Kidney (tissue), 14 donors: ENCODE results near the gene ACADM. TPM values are rescaled to one million over a fixed set of nuclear protein-coding genes. Genes with fewer than 3 reads are reported as not detected.
A peak's percentile ranks its signal among the peaks of the same experiment; 100 is the strongest.

Experiments
- DNase-seq, 5 donors: peaks; one replicate each; pipeline ENCODE4 v3.0.0-alpha.2; 2013 to 2020
- FAIRE-seq: peaks from 2 replicates; lab custom pipeline; 2012; peaks lifted over from hg19 to GRCh38; lab: Jason Lieb, UNC
- H3K27ac ChIP-seq, 2 donors: one replicate each; pipeline ENCODE4 v1.7.0; 2013; ENCODE audit warnings: low read depth in 2 of 2, low read length in 2 of 2, inconsistent platforms in 1 of 2
- H3K27me3 ChIP-seq: one replicate; pipeline ENCODE4 v1.7.1; 2013; ENCODE audit warnings: low read length, inconsistent platforms; ENCODE audit not compliant: control insufficient read depth, insufficient read depth
- H3K36me3 ChIP-seq, 3 donors: one replicate each; pipeline versions ENCODE4 v1.7.0 to v1.7.1; 2013; ENCODE audit warnings: low read length in 3 of 3, control low read depth in 1 of 3, inconsistent platforms in 1 of 3; ENCODE audit not compliant: insufficient read depth in 3 of 3, control insufficient read depth in 2 of 3
- H3K4me1 ChIP-seq, 3 donors: one replicate each; pipeline versions ENCODE4 v1.7.0 to v1.7.1; 2013; ENCODE audit warnings: low read length in 3 of 3, inconsistent platforms in 1 of 3, low read depth in 1 of 3; ENCODE audit not compliant: control insufficient read depth in 2 of 3, insufficient read depth in 2 of 3
- H3K4me3 ChIP-seq, 3 donors: one replicate each; pipeline versions ENCODE4 v1.7.0 to v1.8.1; 2013; ENCODE audit warnings: low read length in 3 of 3, control low read depth in 1 of 3, inconsistent platforms in 1 of 3
- H3K9ac ChIP-seq, 3 donors: one replicate each; pipeline versions ENCODE4 v1.7.0 to v1.7.1; 2013; ENCODE audit warnings: low read length in 3 of 3, control low read depth in 1 of 3, inconsistent platforms in 1 of 3
- H3K9me3 ChIP-seq, 3 donors: one replicate each; pipeline versions ENCODE4 v1.7.0 to v1.7.1; 2013; ENCODE audit warnings: low read length in 3 of 3, control low read depth in 1 of 3, inconsistent platforms in 1 of 3; ENCODE audit not compliant: control insufficient read depth in 2 of 3, insufficient read depth in 1 of 3
- CTCF ChIP-seq: IDR thresholded peaks from 3 replicates; pipeline ENCODE4 v1.5.1; 2012; ENCODE audit warnings: mild to moderate bottlenecking, moderate library complexity, borderline replicate concordance; ENCODE audit not compliant: insufficient read depth; ENCODE audit errors: extremely low read depth
- intact Hi-C: fragments of 100-400 bp; cut with DNase I; formaldehyde crosslinking; loops from one replicate; pipeline ENCODE4 v1.11.1; 2022
- polyA plus RNA-seq: library from polyadenylated mRNA; stranded (reverse); fragments of 350-450 nt; fragmentation: Illumina TruSeq; extraction: RNeasy Lipid Tissue Mini Kit (QIAGEN cat#74804); gene quantifications from one replicate; pipeline ENCODE4 v1.2.3, GENCODE V29; 2014; ENCODE audit warnings: low read depth, low replicate concordance; ENCODE audit not compliant: insufficient read depth
- total RNA-seq: library from RNA; stranded (reverse); fragmentation: NEBNext Ultra II Directional; extraction: Animal tissue kit (Norgen Biotek cat#: 25700); gene quantifications from one replicate; pipeline ENCODE4 v1.2.1, GENCODE V29; 2021
- donor health status: control.
- donor health status: control.
- donor health status: control.
- donor health status: control.
- donor health status: control.
- donor health status: DM: yes; HTN: yes; CAD: no.
- donor health status: Normal renal cell carcinoma (clear cell type).

Gene ACADM
- total and polyA plus RNA-seq, 2 donors from 2014 or later = 52.1 to 196 TPM

DNA sequence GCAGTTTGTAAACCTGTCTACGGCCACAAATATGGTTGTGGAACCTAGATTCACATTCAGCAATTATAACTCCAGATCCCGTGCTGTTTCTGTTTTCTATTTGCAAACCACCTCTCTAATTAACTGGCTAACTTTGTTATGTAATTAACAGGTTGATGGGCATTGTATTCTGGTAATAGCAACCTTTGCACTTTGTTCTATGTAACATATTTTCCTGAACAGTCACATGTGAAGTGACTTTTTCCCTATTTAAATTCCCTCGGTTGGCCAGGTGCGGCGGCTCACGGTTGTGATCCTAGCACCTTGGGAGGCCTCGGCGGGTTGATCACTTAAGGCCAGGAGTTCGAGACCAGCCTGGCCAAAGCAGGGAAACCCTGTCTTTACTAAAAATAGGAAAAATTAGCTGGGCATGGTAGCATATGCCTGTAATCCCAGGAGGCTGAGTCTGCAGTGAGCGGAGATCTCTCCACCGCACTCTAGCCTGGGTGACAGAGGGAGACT lies 1.4 kb downstream of the ACADM start:
- H3K4me1 ChIP-seq = peaks cover 0 to 9% (median 5%) of the 10 kb centered on the region in 3 donors
- peak overlapping the region in 2 of 3 donors; percentile 92 to 93 for H3K9ac ChIP-seq
- TF ChIP-seq CTCF = no peak
- no peaks in the 10 kb centered on the region for H3K36me3 ChIP-seq
- peak overlapping the region; percentile 19 to 96 for H3K27ac ChIP-seq
- H3K4me3 ChIP-seq = peak overlapping the region; percentile 81 to 92 (median 92)
- no peaks in the 10 kb centered on the region for H3K9me3 ChIP-seq
- FAIRE-seq (peak; percentile 66), DNase-seq (peak in 2 of 5 donors; percentile 27 to 31)
- intact Hi-C loops = no loop called here
- H3K27me3 ChIP-seq = no peaks in the 10 kb centered on the region

DNA sequence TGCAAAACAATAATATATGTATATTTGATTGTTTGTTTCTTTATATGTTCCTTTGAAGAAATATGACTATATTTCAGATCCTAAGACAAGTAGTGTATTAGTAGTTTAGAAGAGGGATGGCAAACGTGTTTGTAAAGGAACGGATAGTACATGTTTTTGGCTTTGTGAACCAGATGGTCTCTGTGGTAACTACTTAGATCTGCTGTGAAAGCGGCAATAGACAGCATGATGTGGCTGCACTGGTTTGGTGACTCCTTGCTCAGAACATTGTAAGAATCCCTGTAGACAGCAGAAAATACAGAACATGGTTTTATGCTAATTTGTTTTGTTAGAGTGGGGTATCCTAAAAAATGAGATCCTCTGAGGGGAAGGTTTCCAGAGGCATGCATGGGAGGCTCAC lies 3.1 kb downstream of the ACADM start:
- intact Hi-C loops = no loop called here
- Histone ChIP-seq H3K9ac (no peak overlapping the region), H3K27me3 (no peaks in the 10 kb centered on the region), H3K27ac (no peak overlapping the region), H3K36me3 (no peaks in the 10 kb centered on the region), H3K4me3 (no peak overlapping the region), H3K9me3 (no peaks in the 10 kb centered on the region), H3K4me1 (peaks cover 0 to 9% (median 5%) of the 10 kb centered on the region in 3 donors)
- DNase-seq = no peak
- TF ChIP-seq CTCF = no peak
- FAIRE-seq = no peak

GRCh38 chr1:75730432-75730831 lies 5.9 kb downstream of the ACADM start:
- Histone ChIP-seq H3K36me3 (peaks cover 2 to 18% (median 13%) of the 10 kb centered on the region in 3 donors), H3K4me3 (no peak overlapping the region), H3K9ac (no peak overlapping the region), H3K9me3 (no peaks in the 10 kb centered on the region), H3K27me3 (no peaks in the 10 kb centered on the region), H3K27ac (no peak overlapping the region), H3K4me1 (peaks cover 0 to 4% (median 2%) of the 10 kb centered on the region in 3 donors)
- FAIRE-seq (no peak), DNase-seq (no peak)
- intact Hi-C loops = no loop called here
- TF ChIP-seq CTCF = no peak

GRCh38 chr1:75731881-75732280 lies 7.4 kb downstream of the ACADM start:
- no peak overlapping the region for H3K27ac ChIP-seq
- H3K27me3 ChIP-seq = no peaks in the 10 kb centered on the region
- H3K4me1 ChIP-seq = no peaks in the 10 kb centered on the region
- FAIRE-seq = no peak
- no peak for TF ChIP-seq CTCF
- H3K36me3 ChIP-seq = peaks cover 2 to 21% (median 14%) of the 10 kb centered on the region in 3 donors
- H3K9me3 ChIP-seq = no peaks in the 10 kb centered on the region
- no peak overlapping the region for H3K9ac ChIP-seq
- no peak overlapping the region for H3K4me3 ChIP-seq
- no peak for DNase-seq
- intact Hi-C loops = no loop called here
